HG03139 (cell line): ENCODE results near the gene IFT57.
A peak's percentile ranks its signal among the peaks of the same experiment; 100 is the strongest.

Experiments used
- ATAC-seq: cut with Tn5 transposase; IDR thresholded peaks from one replicate; pipeline ENCODE4 v1.9.1; 2021; ENCODE audit not compliant: unreplicated experiment

Gene IFT57

GRCh38 chr3:108221393-108221792 is 831 bp downstream of the IFT57 start:
- no peak for ATAC-seq

GRCh38 chr3:108219336-108219735 is 2.9 kb downstream of the IFT57 start:
- ATAC-seq: no peak

- ATAC-seq: no peak
These were observed 3.4 kb downstream of the IFT57 start for GRCh38 chr3:108218811-108219210.

- no peak for ATAC-seq
These were observed 6.4 kb downstream of the IFT57 start for GRCh38 chr3:108215871-108216270.

GRCh38 chr3:108209579-108209978 is 12.6 kb downstream of the IFT57 start:
- no peak for ATAC-seq

GRCh38 chr3:108208831-108209230 is 13.4 kb downstream of the IFT57 start:
- peak; percentile 83 for ATAC-seq

- ATAC-seq: no peak
These were observed 19.4 kb downstream of the IFT57 start for GRCh38 chr3:108202834-108203233.

- no peak for ATAC-seq
These were observed 20.1 kb downstream of the IFT57 start for GRCh38 chr3:108202080-108202479.

- ATAC-seq: no peak
These were observed 21.0 kb downstream of the IFT57 start for GRCh38 chr3:108201258-108201657.

GRCh38 chr3:108200578-108200977 is 21.6 kb downstream of the IFT57 start:
- no peak for ATAC-seq

- ATAC-seq: no peak
These were observed 22.2 kb downstream of the IFT57 start for GRCh38 chr3:108200024-108200423.

- no peak for ATAC-seq
These were observed 30.8 kb downstream of the IFT57 start for GRCh38 chr3:108191394-108191793.

GRCh38 chr3:108190346-108190745 is 31.9 kb downstream of the IFT57 start:
- no peak for ATAC-seq

- no peak for ATAC-seq
These were observed 32.8 kb downstream of the IFT57 start for GRCh38 chr3:108189440-108189839.

GRCh38 chr3:108185536-108185935 is 36.7 kb downstream of the IFT57 start:
- no peak for ATAC-seq

GRCh38 chr3:108184824-108185223 is 37.4 kb downstream of the IFT57 start:
- no peak for ATAC-seq

GRCh38 chr3:108183971-108184370 is 38.3 kb downstream of the IFT57 start:
- no peak for ATAC-seq

GRCh38 chr3:108183181-108183580 is 39.0 kb downstream of the IFT57 start:
- no peak for ATAC-seq

- ATAC-seq: no peak
These were observed 39.9 kb downstream of the IFT57 start for GRCh38 chr3:108182339-108182738.

- ATAC-seq: no peak
These were observed 41.1 kb downstream of the IFT57 start for GRCh38 chr3:108181172-108181571.

- ATAC-seq: no peak
These were observed 42.0 kb downstream of the IFT57 start for GRCh38 chr3:108180194-108180593.

GRCh38 chr3:108178676-108179075 is 43.5 kb downstream of the IFT57 start:
- no peak for ATAC-seq

GRCh38 chr3:108177536-108177935 is 44.7 kb downstream of the IFT57 start:
- ATAC-seq: no peak

- no peak for ATAC-seq
These were observed 46.9 kb downstream of the IFT57 start for GRCh38 chr3:108175352-108175751.
